Measurements from ENCODE around the gene CAB39. TPM values are rescaled to one million over a fixed set of nuclear protein-coding genes. Genes with fewer than 3 reads are reported as not detected.

Gene CAB39
- total and polyA plus RNA-seq, 10 donors: 24.4 to 120 (median 80.2) TPM

DNA sequence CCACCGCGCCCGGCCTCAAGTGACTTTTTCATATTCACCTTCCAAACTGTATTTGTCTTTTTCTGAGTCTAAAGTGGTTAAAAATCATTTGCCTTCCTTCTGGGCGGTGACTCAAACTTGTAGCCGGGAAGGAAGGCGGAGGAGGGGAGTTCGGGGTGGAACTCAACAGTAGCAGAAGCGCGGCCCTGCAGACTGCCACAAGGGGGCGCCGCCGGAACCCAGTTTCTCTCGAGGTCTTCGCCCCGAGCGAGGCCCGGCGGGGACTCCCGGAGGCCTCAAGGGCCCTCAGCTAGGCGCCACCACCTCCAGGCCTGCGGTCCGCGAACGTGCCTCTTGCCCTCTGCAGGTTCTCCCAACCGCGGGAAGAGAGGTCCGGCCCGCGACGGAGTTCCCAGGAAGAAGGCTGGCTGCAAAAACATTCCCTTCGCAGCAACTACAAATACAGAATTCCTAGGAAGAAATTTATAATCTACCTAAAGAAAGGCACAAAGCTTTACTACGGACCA lies 135.3 kb downstream of the CAB39 start:
- WGBS, 5 donors: 8 to 14% (median 13%) methylated on average over 29 to 32 of the region's 32 CpGs
- intact Hi-C loops (cut with DNase I; ENCODE audit: low total_unique reads): loop anchor here (5.0 kb wide), 1 partner anchor 64 kb away; no protein-coding TSS in a partner anchor
- H3K4me1 ChIP-seq: peaks cover 0 to 12% (median 8%) of the 10 kb centered on the region in 6 donors
- peaks cover 0 to 6% (median 0%) of the 10 kb centered on the region in 8 donors for H3K9me3 ChIP-seq
- H3K27ac ChIP-seq: no peak overlapping the region
- peaks cover 0 to 40% (median 6%) of the 10 kb centered on the region in 7 donors for H3K27me3 ChIP-seq (replicated peaks in 1 of 7)
- DNase-seq: peak; percentile 96
- H3K4me3 ChIP-seq: peak overlapping the region in 1 of 8 donors; percentile 35
- no peaks in the 10 kb centered on the region for H3K36me3 ChIP-seq
- TF ChIP-seq POLR2AphosphoS5 (IDR thresholded peaks at IDR 0.05): peak in 2 of 3 donors; percentile 30 to 42
- TF ChIP-seq POLR2A (IDR thresholded peaks at IDR 0.05): no peak
- TF ChIP-seq, protein P1, sequence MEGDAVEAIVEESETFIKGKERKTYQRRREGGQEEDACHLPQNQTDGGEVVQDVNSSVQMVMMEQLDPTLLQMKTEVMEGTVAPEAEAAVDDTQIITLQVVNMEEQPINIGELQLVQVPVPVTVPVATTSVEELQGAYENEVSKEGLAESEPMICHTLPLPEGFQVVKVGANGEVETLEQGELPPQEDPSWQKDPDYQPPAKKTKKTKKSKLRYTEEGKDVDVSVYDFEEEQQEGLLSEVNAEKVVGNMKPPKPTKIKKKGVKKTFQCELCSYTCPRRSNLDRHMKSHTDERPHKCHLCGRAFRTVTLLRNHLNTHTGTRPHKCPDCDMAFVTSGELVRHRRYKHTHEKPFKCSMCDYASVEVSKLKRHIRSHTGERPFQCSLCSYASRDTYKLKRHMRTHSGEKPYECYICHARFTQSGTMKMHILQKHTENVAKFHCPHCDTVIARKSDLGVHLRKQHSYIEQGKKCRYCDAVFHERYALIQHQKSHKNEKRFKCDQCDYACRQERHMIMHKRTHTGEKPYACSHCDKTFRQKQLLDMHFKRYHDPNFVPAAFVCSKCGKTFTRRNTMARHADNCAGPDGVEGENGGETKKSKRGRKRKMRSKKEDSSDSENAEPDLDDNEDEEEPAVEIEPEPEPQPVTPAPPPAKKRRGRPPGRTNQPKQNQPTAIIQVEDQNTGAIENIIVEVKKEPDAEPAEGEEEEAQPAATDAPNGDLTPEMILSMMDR (IDR thresholded peaks at IDR 0.05 in 8 of 11, conservative IDR thresholded peaks at IDR 0.05 in 3 of 11): peak; percentile 64 to 95 (median 90)

DNA sequence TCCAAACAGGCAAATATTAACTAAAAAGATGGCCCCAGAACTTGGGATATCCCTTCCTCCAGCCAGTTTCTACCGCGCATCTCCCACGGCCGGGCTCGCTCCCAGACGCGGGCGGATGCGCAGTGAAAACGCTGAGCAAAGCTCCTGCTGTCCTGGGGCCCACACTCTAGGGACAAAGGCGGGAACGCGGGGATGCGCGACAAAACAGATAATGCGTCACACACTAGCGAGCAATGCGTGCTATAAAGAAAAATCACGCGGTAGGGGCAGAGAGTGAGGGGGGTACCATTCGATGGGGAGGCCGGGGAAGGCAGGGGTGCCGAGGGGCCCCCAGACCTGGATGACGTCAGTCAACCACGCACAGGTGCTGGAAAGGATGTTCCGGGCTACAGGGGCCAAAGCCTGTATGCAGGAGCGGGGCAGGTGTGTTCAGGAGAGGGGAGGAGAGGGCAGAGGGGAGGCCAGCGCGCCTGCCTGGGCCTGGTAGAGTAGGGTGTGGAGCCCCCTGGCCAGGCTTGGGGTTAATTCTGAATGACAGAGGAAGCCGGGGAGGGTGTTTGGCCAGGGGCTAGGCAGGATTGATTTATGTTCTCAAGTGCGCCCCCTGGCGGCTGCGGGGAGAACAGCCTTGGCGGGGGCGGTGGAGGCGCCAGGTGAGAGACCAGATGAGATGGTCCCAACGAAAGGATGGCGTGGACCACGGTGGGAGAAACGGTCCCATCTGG lies 137.2 kb downstream of the CAB39 start:
- no peak overlapping the region for H3K4me3 ChIP-seq
- H3K4me1 ChIP-seq: peaks cover 0 to 12% (median 8%) of the 10 kb centered on the region in 6 donors
- peaks cover 0 to 6% (median 0%) of the 10 kb centered on the region in 8 donors for H3K9me3 ChIP-seq
- peak; percentile 91 for DNase-seq
- no peaks in the 10 kb centered on the region for H3K36me3 ChIP-seq
- intact Hi-C loops (cut with DNase I; ENCODE audit: low total_unique reads): loop anchor here (5.0 kb wide), 1 partner anchor 63 kb away; no protein-coding TSS in a partner anchor
- no peak for TF ChIP-seq POLR2A (IDR thresholded peaks at IDR 0.05)
- no peak for TF ChIP-seq POLR2AphosphoS5 (IDR thresholded peaks at IDR 0.05)
- TF ChIP-seq, protein P1 (IDR thresholded peaks at IDR 0.05 in 8 of 11, conservative IDR thresholded peaks at IDR 0.05 in 3 of 11): peak; percentile 67 to 93 (median 85)
- WGBS, 5 donors: 63 to 70% (median 63%) methylated on average over 38 to 40 of the region's 40 CpGs
- peaks cover 0 to 56% (median 7%) of the 10 kb centered on the region in 7 donors for H3K27me3 ChIP-seq (replicated peaks in 1 of 7)
- no peak overlapping the region for H3K27ac ChIP-seq

DNA sequence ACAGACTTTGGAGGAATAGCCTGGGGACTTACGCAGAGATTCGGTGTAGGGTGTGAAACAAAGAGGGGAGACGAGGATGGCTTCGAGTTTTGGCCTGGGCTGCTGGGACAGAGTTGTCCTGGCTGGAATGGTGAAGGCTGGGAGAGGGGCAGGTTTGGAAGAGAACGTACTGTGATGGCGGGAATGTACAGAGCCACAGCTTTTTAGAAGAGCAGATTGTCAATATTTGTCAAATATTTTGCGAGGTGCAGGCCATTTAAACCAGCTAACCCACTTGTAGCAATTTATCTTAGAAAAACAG lies 137.7 kb downstream of the CAB39 start:
- Histone ChIP-seq H3K4me1 (peaks cover 0 to 12% (median 8%) of the 10 kb centered on the region in 6 donors), H3K9me3 (peaks cover 0 to 6% (median 0%) of the 10 kb centered on the region in 8 donors)
- WGBS, 5 donors: 59 to 77% (median 73%) methylated on average over 7 of the region's 7 CpGs

More for the DNA sequence above, 137.7 kb downstream of the CAB39 start:
- intact Hi-C loops (cut with DNase I; ENCODE audit: low total_unique reads): no loop called here
- H3K4me3 ChIP-seq: no peak overlapping the region
- H3K36me3 ChIP-seq: no peaks in the 10 kb centered on the region
- TF ChIP-seq, protein P1 (IDR thresholded peaks at IDR 0.05 in 8 of 11, conservative IDR thresholded peaks at IDR 0.05 in 3 of 11): peak in 3 of 11 experiments; percentile 12 to 54 (median 52)
- no peak for TF ChIP-seq POLR2AphosphoS5 (IDR thresholded peaks at IDR 0.05)
- TF ChIP-seq POLR2A (IDR thresholded peaks at IDR 0.05): no peak
- no peak for DNase-seq
- no peak overlapping the region for H3K27ac ChIP-seq
- H3K27me3 ChIP-seq (replicated peaks in 1 of 7): peaks cover 0 to 61% (median 7%) of the 10 kb centered on the region in 7 donors

Data from spleen (tissue), 11 donors.